HG02943 (cell line): ENCODE results near the gene TERF2IP.

Experiments used
- ATAC-seq: cut with Tn5 transposase; IDR thresholded peaks from one replicate; pipeline ENCODE4 v1.9.1; 2021; ENCODE audit warnings: mild to moderate bottlenecking, low read depth, moderate library complexity; ENCODE audit not compliant: unreplicated experiment

Gene TERF2IP

DNA sequence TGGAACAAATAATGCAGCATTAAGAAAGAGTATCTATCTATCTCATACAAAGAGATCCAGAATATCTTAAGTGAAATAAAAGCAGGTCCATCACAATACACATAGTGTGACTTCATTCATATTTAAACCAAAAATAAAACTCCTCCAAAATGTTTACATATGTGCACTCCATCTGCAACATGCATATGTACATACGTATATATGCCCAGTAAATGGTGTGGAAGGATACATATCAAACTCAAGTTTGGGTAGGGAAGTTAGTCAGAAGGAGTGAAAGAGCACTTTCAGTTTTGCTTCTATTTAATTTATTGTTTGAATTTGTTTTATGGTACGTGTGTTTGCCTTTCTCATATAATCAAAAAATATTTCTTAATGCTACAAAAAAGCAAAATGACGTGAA, 12.5 kb upstream of the TERF2IP start:
- no peak for ATAC-seq

- no peak for ATAC-seq
Observed at GRCh38 chr16:75640598-75640997, 7.0 kb upstream of the TERF2IP start.

DNA sequence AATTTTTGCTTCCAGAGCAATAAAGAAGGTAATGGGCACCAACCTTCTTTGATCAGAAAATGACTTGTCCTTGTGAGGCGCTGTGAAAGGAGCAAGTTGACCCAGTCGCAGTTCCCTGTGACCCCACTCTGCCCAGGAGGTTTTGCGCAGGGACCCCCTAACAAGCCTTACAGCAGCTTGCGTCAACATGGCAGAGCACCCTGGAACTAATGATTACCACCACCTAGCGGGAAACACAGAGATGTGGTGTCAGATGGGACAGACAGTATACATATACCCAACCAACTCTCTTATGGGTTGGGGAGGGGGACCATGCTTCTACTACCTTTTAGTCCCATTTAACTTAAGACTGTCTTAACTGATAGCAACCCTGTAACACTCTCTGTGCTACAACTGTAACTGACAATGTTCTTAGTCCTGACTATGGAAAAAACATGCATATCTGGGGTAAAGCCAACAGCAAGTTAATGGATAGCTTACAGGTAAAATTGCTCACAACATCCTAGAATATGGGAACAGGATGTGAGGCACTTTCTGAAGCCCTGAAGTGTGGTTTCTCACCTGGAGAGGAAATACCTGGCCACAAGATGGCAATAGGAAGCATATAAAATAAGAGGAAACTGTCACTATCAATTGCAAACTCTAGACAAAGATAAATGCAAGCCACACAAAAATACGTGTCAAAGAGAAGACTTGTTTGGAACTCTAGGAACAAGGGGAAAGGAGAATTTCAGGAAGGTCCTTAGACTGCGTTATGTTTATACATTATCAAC, 3.1 kb upstream of the TERF2IP start:
- no peak for ATAC-seq

DNA sequence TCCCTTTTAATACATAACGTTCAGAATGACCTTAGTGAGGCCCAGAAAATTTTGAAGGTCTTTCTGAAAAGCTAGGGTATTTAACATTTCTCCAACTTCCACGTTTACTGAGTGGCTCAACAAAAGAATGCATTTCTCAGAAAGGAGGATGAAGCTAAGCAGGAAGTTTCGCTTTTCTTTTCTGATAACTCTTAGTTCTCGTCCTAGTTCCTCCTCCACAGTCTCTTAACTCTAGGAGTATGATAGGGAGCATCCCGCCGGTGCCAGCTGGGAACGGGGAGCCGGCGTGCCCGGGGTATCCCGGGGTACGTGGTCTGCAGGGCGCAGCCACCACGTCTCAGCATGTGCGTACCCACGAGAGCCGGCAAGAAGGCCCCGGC, 471 bp upstream of the TERF2IP start:
- ATAC-seq: peak; percentile 9

GRCh38 chr16:75648265-75649076, 898 bp downstream of the TERF2IP start:
- peak; percentile 44 for ATAC-seq

DNA sequence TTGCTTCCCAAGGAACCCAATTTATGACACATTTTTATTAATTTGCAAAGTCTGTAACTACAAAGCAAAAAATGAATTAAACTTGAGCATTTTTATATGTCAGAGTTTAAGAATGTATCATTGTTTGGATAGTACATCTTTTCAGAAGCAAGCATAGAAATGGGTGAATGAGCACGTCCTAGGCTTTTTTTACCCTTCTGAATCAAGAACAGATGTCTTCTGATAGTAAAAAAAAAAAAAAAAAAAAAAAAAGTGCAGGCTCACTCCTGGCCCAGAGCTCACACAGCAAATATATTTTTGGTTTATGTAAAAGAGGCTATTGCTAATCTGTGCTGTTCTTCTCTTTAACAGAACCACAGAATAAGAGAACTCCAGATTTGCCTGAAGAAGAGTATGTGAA, 6.3 kb downstream of the TERF2IP start:
- ATAC-seq: no peak

GRCh38 chr16:75658175-75658574, 10.6 kb downstream of the TERF2IP start:
- no peak for ATAC-seq

DNA sequence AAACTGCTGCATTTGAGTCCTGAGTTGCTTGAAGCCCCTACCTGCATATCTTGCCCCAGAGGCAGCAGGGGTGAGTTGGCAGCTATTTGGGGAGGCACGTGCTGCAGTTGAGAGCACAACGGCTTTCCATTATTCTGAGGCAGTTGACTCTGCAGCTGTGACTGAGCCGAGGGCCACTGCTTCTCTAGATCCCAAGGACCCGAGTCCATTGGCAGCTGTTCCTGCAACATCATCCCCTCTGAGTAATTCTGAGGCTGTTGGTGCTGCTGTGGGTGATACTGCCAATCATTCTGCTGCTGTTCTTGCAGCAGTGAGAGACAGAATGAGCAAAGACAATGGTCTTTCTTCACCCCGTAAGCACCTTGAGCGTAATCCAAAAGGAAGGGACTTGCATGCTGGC, 12.7 kb downstream of the TERF2IP start:
- no peak for ATAC-seq

GRCh38 chr16:75660726-75661302, 13.2 kb downstream of the TERF2IP start:
- ATAC-seq: no peak

DNA sequence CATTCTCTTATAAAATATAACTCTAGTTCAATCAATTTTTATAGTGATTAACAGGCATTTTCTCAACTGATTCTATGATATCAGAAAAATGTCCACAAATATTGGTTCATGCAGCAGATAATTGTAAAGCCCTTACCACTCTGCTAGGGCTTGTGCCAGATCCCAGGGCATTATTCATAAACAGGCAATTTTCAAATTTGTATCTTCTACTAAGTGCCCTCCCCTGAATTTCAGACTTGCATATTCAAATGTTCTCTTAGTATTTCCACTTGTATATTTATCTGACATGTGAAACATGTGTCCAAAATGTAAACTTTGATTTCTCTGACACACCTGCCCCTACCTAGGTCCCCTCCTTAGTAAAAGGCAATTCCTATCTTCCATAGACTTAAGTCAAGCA, 19.9 kb downstream of the TERF2IP start:
- ATAC-seq: no peak

- no peak for ATAC-seq
Observed at GRCh38 chr16:75676909-75677308, 29.3 kb downstream of the TERF2IP start, which contains the start of gene CPHXL2. Gene CPHXL2, minus strand, starts transcription at chr16:75677009. Its CDS starts 10 bp downstream, at chr16:75676999.

DNA sequence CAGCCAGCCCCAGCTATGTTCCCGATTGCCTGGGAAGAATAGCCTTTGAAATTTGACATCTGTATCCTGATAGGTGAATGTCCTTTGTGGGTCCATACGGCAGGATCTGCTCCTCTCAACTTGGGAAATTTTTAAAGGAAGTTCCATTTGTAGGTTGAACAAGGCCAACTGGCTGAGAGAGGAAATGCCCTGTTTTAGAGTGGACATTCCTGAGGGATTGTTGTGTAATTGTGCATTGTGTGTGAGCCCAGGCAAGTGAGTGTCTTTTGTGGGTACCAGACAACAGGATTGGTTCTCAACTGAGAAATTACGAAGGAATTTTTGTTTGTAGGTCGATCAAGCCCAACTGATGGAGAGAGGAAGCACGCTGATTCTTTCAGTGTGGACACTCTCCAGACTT, 31.8 kb downstream of the TERF2IP start:
- ATAC-seq: no peak

DNA sequence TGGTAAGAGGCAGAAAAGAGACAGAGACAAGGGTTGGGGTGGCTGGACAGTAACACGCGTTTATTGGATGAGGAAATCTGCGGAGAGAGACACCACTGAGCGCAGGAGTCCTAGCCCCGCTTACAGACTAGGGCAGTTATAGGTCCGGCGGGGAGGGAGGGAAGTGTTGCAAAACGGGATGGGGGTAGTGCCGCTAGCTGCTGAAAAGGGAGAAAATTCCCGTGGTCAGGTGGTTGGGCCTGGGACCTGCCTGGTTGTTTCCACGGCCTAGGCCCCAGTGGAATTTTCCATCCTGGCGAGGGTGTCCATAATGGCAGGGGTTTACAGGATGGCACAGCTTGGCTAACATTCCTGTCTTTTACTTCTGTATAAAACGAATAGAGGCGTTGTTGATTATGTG, 34.7 kb downstream of the TERF2IP start:
- ATAC-seq: no peak

DNA sequence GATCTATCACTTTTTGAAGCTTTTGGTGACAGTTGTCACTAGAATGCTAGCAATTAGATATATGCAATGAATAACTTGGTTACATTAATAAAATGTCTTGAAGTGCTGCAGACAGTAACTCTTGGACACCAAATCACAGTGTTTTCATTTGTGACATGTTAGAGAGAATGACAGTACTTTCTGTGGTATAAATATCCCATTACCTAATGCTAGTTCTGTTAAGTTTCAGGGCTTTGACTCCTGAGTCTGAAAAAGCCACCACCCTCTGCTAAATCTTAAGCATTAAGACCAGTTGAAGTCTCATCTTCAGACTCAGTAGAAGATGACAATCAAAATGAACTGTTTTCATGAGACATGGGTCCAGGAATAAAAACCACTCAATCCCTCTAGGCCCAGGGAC, 39.8 kb downstream of the TERF2IP start:
- ATAC-seq: no peak

DNA sequence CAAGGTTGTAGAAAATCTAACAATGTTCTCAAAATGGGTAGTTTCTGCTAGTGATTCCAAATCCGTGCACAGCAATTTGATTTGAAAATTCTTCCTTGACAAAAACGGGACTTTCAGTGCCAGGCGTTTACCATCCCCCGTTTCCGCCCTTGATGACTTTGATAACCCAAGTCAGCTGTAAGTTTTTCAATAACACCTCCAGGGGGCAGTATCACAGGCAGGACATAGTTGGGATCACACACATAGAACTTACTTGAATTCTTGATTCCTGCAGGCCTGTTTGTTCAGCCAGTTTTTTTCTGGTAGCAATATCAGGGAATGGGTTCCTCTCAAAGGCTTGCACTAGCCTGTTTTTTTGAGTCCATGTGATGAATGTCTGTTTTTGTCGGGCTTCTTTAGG, 48.1 kb downstream of the TERF2IP start:
- ATAC-seq: no peak

DNA sequence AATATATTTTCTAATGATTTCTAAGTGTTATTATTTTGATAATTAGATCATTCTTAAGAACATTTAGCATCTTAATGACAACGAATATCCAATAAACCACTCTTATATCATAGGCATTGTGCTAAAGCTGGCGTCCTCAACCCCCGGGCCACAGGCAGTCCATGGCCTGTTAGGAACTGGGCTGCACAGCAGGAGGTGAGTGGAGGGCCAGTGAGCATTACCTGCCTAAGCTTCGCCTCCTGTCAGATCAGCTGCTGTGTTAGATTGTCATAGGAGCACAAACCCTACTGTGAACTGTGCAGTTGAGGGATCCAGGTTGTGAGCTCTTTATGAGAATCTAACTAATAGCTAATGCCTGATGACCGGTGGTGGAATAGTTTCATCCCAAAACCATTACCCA, 50.0 kb downstream of the TERF2IP start:
- no peak for ATAC-seq

DNA sequence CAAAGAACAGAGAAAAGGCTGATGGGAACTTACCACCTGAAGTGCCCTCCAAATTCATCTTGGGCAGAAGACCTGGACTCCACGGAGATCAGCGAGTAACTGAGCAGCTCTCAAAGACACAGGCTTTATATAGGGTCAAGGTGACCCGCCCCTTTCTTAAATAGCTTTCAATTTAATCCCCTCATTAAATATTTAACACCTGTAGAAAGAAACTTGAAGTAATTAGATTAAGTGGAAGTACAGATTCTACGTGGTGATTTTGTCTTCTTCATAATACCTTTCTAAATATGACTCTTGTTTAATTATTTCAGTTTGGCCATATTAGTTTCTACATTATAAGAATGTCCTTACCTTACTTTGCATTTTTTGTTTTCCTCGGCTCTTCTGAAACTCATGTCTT, 53.8 kb downstream of the TERF2IP start, which contains the start of gene DUXB:
DUXB (minus strand) TSS at position 101 of the 400 bp plus-strand sequence; CDS start at position 58, 43 bp downstream.
- ATAC-seq: no peak

DNA sequence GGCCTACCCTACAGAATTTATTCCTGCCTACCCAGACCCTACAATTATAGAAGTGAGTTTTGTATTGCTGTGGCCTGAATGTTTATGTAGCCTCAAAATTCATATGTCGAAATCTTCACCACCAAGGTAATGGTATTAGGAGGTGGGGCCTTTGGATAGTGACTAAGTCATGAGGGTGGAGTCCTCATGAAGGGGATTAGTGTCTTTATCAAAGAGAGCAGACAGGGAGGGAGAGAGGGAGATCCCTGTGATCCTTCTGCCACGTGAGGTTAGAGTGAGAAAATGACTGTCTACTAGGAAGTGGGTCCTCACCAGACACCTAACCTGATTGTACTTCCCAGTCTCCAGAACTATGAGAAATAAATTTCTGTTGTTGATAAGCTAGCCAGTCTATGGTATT, 54.7 kb downstream of the TERF2IP start:
- ATAC-seq: no peak

DNA sequence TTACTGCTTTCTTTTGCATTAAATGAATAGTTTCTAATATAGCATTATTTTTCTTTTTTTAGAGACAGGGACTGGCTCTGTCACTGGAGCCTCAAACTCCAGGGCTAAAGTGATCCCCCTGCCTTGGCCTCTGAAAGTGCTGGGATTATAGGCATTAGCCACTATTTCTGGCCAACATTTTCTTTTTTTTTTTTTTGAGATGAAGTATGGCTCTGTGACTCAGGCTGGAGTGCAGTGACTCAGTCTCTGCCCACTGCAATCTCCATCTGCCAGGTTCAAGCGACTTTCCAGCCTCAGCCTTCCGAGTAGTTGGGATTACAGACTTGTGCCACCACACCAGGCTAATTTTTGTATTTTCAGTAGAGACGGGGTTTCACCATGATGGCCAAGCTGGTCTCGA, 55.7 kb downstream of the TERF2IP start:
- ATAC-seq: no peak
